ENCODE results near the gene GNG13.
"Not testable (repeated sequence)": the region's sequence is repeated elsewhere in the genome, so short reads cannot be mapped to it uniquely, and the experiment has no call there.

GNG13 gene

DNA sequence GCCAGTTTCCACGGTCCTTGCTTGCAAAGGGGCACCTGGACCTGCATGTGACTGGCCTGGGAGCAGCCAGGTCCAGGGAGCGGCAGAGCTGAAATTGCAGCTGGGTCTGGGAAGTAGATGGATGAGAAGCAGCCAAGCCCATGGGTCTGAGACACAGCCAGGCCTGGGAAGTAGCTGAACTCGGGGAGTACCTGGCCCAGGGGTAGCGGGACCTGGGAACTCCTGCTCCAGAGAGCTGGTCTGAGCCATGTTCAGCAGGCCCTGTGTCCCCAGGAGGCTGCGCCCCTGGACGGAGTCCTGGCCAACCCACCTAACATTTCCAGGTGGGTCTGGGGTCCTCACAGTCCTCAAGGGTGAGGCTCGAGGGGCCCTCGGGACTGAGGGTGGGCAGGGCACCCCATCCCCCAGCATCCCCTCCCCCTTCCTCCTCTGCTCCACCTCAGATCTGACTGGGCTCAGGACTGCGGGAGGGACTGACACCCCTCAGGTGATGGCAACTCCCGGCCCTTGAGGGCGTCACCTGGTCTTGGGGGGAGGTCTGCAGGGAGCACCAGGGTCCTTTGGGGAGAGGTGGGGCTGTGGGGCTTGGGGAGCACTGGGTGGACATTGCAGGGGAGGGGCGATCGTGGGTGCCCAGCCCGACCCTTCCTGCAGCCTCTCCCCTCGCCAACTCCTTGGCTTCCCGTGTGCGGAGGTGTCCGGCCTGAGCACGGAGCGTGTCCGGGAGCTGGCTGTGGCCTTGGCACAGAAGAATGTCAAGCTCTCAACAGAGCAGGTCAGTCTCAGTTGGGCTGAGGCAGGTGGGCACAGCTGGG, 37.0 kb downstream of the GNG13 start:
- DNase-seq: no peak

DNA sequence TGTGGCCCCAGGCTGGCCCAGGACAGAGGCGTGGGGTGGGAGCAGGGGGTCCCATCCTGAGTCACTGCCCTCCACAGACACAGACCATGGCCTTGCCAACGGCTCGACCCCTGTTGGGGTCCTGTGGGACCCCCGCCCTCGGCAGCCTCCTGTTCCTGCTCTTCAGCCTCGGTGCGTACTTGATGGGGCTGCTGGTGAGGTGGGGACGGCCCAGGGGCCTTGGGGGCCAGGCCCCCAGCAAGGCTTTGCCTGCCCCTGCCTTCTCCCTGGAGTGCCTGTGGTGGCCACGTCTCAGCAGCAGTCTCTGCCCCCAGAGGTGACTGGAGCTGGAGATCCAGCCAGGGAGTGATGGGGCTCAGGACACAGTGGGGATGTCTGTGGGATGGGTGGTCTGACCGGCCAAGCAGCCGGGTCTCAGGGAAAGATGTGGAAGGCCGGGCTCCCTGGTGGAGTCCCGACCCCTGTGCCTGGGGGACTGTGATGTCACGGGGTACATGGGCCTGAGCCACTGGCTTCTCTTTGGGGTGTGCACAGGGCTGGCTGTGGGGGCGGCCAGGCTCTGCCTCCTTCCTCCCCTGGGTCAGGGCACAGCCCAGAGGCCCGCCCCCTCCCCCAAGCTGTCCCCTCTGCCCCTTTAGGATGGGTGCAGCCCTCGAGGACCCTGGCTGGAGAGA, 37.8 kb downstream of the GNG13 start:
- no peak for DNase-seq

DNA sequence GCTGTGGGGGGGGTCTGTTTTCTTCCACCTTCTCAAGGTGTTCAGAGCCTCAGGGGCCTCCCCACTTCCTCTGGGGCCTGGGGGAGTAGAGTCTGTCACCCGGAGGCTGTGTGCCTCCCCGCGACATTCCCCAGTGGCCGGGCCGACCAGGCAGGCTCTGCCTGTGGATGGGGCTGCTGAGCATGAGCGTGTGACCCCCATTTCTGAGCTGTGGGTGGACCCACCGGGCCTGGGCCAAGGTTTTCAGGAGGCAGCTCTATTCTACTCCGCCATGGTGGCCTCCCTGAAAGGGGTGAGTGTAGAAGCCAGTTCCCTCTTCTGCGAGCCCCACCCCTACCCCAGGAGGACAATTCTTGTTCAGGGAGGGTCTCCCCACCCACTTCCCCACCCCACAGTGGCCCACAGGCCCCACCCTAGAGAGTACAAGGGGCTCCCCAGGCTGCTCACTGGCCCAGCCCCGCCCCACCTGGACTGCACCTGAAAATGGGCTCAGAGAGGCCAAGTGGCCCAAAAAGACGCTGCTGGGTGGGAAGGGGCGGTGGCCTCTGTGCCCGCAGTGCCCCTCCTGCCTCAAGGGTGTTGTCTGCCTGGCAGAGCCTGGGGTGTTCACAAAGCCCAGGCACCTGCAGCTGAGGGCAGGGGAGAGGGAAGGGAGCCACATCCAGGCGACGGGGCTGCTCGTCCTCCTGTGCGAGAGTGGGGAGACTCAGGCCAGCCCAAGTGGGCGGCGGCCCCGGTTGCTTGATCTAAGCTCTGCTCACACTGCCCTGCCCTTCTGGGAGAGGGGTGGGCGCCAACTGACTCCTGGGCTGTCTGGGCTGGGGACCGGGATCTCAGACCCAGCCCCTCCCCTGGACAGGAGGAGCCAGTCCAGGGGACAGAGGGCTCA, 38.7 kb downstream of the GNG13 start:
- DNase-seq: no peak

DNA sequence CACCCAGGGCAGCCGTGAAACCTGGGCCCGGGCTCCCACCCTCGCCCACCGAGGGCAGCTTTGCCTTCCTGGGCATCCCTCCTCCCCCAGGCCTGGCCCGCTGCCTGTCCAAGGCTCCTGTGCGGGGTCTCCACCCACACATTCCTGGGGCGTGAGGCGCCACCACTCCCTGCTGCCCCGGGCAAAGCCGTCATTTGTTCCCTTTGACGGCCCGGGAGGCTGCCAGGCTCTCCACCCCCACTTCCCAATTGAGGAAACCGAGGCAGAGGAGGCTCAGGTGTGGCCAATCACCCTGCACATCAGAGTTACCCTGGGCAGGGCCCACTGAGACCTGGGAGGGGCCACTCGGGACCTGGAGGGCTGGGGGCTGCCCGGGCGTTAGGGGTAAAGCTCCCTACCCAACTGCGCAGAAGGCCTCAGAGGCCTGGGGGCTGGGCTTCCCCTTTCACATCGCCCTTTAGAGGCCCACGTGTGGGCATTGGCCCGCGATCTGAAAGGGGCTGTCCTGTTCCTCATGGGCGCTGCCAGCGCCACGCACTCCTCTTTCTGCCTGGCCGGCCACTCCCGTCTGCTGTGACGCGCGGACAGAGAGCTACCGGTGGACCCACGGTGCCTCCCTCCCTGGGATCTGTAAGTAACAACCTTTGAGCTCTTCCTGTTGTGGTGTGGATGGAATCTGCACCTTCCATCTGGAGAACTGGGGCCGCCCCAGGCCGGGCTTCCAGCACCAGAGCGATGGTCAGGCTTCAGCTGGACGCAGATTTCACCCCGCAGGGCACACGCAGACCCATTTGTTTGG, 39.8 kb downstream of the GNG13 start, which contains the start of gene MSLN:
Gene MSLN, plus strand, starts transcription at position 190 of the 799 bp plus-strand sequence. CDS start 1,947 bp downstream, outside the sequence.
- no peak for DNase-seq

DNA sequence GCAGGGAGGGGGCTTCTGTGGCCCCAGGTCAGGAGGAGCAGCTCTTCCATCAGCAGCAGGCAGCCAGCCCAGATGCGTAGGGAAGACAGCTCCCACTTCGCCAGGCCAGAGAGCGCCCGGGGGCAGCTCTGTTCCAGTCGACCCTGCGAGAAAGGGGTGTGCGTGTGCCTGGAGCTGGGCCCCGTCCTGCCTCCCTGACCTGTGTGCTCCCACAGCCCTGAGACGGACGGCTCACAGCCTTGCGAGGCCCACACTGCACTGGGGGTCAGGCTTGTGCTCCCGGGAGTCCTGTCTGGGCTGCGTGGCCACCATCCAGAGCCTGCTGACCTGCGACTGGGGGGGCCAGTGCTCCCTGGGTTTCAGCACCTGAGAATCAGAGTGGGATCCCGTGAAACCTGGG, 40.5 kb downstream of the GNG13 start:
- no peak for DNase-seq

DNA sequence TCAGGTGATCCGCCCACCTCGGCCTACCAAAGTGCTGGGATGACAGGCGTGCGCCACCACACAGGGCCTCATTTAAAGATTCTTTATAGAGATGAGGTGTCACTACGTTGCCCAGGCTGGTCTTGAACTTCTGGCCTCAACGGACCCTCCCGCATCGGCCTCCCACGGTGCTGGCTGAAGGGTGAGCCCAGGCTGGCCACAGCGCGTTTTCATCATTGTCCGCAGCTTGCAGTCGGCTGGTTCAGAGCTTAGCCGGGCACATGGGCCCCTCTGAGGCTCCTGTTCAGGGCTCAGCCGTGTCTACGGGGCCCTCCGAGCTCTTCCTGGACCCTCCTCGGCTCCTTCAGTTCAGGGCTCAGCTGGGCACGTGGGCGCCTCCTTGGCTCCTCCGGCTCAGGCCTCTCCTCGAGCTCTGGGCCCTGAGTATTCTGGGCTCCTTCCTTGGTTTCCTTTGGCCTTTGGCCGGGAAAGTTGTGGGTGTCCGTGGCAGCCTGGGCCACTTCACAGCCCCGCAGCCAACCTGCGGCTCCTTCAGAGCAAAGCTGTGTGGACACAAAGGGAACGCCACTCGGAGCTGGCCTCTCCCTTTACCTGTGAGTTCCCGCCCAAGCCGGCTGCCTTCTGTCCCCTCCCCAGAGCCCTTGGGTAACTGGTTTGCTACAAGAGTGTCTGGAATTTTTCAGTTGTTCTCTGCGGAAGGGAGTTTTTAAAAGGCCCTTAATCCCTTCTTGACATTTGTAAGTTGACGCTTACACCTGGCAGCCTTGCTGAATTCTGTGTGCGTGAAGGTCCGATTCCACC, 41.2 kb downstream of the GNG13 start:
- no peak for DNase-seq

DNA sequence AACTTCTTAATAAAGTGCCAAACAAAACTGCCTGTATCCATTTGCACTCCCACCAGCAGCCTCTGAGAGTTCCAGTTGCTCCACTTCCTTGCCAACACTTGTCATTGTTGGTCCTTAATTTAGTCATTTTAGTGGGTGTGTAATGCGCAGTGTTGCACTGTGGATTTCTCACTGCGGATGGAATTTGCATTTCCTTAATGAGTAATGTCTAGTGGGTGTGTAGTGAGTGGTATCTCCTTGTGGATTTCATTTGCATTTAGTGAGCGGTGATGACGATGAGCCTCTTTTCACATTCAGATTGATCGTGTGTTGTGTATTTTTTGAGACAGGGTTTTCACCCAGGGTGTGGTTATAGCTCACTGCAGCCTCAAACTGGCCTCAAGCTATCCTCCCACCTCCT, 44.1 kb downstream of the GNG13 start:
- no peak for DNase-seq

DNA sequence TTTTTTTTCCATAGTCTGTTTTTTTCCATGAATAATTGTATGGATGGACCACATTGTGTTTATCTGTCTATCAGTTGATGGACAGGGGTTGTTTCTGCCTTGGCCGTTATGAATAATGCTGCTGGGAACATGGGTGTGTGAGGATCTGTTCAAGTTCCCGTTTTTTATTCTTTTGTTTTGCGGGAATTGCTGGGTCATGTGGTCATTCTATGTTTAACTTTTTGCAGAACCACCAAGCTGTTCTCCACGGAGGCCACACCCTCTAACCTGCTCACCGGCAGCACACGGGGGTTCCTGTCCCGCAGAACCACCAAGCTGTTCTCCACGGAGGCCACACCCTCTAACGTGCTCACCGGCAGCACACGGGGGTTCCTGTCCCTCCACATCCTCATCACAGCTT, 45.9 kb downstream of the GNG13 start:
- DNase-seq: peak in 1 of 56 donors; percentile 4

DNA sequence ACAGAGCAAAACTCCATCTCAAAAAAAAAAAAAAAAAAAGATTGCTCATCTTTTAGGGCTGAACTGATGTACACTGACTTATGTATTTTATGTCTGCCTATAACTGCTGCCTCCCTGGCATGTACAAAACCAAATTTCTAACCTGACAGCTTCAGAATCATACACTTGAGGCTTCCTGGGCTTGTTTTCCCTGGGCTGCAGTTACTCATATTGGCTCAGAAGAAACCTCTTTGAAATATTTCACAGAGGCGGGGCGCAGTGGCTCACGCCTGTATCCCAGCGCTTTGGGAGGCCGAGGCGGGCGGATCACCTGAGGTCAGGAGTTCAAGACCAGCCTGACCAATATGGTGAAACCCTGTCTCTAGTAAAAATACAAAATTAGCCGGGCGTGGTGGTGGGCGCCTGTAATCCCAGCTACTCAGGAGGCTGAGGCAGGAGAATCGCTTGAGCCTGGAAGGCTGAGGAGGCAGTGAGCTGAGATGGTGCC, 46.4 kb downstream of the GNG13 start:
- DNase-seq: not testable (repeated sequence)

DNA sequence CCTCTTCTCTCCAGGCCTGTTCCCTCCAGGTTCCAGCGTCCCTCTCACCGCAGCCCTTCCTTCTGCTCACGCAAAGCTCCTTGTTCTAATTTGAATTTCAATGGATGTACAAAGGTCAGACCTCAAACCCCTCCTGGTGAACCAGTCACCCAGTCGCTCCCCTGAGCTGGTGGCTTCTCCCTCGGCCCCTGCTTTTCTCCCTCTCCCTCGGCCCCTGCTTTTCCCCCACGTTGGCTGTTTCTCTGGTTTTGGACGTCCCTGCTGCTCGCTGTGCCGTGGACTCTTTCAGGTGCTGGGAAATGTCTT, 48.6 kb downstream of the GNG13 start:
- no peak for DNase-seq

DNA sequence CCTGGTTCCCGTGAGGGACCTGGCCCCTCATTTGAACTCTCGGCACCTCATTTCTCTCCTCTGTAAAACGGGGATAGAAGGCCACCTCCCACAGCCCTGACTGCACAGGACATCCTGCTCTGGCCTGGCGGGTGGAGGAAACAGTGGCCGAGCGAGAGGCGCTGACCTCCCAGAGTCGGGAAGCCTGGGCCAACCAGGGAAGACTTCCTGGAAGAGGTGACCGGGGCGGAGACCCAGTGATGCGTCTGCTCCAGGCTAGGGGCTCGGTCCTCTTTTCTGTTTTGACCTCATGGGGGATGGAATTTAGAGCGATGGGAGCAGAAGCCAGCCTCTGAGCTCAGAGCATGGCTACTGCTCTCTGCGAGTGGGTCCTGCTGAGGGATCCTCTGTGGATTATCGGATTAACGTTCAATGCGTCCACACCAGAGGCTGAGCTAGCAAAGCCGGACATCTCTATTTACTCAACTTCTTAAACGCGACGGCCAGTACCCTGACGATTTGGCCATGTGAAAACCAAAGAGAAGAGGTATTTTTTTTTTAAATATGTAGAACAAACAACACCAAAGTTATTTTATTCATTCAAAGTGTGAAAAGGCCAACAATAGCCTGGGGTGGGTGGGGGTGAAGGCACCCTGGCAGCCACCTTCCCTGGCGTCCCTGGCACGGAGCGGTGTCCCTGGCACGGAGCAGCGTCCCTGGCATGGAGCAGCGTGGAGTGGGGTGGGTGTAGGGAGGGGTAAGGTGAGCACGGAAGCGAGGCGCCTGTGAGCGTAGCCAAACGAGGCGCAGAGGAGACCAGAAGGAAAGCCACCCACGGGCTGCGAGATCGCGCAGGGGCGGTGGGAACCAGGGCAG, 49.2 kb downstream of the GNG13 start:
- DNase-seq: peak in 14 of 56 donors; percentile 2 to 42 (median 26)

DNA sequence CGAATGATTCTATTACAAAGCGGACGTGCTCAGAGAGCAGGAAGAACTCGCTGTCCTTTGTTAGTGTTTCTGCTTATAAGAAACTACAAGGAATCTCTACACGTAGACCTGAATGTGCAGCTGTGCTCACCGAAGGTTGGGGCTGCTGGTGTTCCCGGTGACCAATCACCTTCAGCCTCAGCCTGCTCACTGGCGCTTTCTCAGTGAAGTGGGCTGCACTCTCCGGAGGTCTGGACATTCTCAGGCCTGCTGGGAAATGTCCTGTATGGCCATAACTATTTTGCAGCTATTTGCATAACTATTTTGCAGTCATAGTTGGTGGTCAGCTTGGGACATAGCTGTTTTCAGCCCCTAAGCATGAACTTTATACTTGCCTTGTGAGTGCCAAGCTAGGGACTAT, 50.0 kb downstream of the GNG13 start:
- no peak for DNase-seq

DNA sequence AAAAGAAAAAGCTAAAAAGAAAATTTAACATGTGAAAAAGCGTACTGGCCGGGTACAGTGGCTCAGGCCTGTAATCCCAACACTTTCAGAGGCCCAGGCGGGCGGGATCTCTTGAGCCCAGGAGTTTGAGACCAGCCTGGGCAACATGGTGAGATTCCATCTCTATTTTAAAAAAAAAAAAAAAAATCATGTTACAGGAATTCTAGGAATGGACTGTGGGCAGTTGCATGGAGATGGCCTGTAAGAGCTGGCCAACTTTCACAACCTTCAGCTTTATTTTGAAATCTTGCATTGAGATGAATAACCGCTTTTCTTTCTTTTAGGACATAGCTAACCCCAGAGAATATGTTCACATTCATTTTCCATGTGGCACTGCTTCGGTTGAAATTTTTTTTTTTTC, 51.5 kb downstream of the GNG13 start:
- DNase-seq: no peak

Data from amygdala (tissue), 56 donors.